Mammary epithelial cell (primary cell): Measurements from ENCODE around the gene PLOD3.
A peak's percentile ranks its signal among the peaks of the same experiment; 100 is the strongest.

ENCODE experiments used
- EZH2 ChIP-seq: IDR thresholded peaks from 2 replicates; pipeline ENCODE4 v1.6.1; 2012; ENCODE audit warnings: low read length, inconsistent platforms, borderline replicate concordance
- TF ChIP-seq, protein P1 (sequence below), 2 donors: IDR thresholded peaks in 1 of 2; conservative IDR thresholded peaks in 1 of 2; 2 replicates each; pipeline ENCODE4 v1.5.1; 2011 to 2012; ENCODE audit warnings: inconsistent platforms in 2 of 2, low read length in 2 of 2, mild to moderate bottlenecking in 2 of 2, control low read depth in 1 of 2, low read depth in 1 of 2; ENCODE audit not compliant: insufficient read depth in 1 of 2; ENCODE audit errors: extremely low read depth in 1 of 2

DNA sequence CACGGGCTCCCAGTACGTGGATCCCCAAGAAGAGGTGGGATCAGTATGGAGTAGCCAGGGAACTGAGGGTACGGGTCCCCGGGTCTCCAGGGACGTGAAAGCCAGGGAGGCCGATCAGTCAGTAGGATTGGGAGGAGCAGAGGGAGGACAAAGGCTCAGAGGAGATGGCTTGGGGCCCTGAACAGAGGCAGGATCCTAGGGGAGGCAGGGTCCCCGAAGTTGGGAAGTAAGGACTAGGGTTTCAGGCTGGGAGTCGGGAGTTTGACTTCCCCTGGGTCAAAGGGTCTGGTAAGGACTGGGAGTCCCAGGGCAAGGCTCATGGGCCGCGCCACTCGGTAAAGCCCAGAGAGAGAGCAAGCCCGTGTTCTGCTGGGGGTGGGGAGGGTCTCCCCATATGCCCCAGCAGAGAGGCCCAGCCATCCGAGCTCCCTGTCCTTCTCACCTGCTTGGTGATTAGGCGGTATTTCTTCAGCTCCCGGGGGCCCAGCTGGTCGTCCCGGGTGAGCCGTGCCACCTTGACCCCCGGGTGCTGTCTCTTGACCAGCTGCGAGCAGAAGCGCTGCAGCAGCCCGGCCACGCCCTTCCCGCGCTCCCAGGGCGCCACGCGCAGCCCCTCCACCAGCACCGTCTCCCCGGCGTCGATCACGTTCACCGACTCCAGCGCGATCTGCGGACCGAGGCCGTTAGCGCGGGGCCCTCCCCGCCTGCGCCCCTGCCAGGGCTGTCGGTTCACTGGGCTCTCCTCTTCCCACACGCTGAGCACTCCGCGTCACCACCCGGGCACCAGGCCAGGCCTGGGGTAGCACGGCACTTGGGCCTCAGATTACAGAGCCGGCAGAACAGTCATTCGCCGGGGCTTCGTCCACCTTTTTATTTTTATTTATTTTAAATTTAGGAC is 44.3 kb downstream of the PLOD3 start:
- TF ChIP-seq, protein P1, sequence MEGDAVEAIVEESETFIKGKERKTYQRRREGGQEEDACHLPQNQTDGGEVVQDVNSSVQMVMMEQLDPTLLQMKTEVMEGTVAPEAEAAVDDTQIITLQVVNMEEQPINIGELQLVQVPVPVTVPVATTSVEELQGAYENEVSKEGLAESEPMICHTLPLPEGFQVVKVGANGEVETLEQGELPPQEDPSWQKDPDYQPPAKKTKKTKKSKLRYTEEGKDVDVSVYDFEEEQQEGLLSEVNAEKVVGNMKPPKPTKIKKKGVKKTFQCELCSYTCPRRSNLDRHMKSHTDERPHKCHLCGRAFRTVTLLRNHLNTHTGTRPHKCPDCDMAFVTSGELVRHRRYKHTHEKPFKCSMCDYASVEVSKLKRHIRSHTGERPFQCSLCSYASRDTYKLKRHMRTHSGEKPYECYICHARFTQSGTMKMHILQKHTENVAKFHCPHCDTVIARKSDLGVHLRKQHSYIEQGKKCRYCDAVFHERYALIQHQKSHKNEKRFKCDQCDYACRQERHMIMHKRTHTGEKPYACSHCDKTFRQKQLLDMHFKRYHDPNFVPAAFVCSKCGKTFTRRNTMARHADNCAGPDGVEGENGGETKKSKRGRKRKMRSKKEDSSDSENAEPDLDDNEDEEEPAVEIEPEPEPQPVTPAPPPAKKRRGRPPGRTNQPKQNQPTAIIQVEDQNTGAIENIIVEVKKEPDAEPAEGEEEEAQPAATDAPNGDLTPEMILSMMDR (conservative IDR thresholded peaks at IDR 0.05 in 1 of 2, IDR thresholded peaks at IDR 0.05 in 1 of 2; ENCODE audit: extremely low read depth in 1 of 2, insufficient read depth in 1 of 2, low read depth in 1 of 2, low read length in 2 of 2) = no peak
- peak; percentile 18 for TF ChIP-seq EZH2
